Measurements from ENCODE around the gene MT1A.

The MT1A gene

DNA sequence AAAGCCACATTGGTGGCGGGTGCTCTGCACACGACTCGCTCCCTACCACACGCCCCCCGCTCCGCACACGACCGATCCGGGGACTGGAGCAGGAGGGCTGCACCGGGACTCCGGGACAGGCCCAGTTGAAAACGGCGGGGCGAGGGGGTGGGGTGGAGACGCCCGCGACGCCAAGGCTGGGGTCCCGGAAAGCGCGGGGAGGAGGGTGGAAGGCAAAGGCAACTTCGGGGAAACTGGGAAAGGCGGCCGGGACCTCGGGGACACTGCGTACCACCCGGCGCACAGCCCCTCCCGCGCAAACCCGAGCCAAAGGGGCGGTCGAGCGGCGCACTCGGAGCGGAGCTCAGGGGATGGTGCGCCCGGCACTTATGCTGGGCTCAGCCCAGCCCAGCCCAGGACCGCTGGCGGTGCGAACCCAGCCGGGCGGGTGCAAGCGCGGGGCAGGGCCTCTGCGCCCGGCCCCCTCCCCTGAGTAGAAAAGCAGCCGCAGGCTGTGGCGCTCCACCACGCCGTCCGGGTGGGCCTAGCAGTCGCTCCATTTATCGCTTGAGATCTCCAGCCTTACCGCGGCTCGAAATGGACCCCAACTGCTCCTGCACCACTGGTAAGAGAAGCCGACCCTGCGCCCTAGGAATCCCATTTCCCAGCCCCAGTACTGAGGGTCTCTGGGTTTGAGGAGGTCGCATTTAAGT, 6.2 kb upstream of the MT1A start, which contains the start of gene MT1M:
Gene MT1M, plus strand, starts transcription at position 504 of the 692 bp plus-strand sequence. Its CDS starts 73 bp downstream, at position 577.
- DNase-seq: no peak

DNA sequence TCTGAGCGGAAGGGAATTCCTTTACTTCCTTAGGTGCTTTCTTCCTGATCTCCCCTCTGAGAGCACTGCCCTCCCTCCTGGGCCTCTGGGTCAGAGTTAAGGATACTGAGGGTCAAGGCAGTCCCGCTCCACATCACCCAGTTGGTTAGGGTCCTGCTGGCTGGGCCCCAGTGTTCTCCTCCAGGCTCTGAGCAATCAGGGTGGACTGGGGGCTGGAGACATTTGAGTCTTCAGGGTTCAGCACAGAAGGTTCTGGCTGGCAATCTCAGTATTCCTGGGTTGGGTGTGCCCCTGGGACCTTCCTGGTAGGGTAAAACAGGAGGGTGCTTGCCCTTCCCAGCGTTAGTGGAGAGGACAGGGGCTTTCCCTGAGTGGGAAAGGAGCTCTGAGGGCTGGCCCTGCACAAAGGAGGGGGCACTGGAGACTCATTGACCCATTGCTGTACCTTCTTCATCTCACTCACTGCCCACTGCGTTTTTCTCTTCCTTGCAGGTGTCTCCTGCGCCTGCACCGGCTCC, 5.6 kb upstream of the MT1A start:
- DNase-seq: no peak

DNA sequence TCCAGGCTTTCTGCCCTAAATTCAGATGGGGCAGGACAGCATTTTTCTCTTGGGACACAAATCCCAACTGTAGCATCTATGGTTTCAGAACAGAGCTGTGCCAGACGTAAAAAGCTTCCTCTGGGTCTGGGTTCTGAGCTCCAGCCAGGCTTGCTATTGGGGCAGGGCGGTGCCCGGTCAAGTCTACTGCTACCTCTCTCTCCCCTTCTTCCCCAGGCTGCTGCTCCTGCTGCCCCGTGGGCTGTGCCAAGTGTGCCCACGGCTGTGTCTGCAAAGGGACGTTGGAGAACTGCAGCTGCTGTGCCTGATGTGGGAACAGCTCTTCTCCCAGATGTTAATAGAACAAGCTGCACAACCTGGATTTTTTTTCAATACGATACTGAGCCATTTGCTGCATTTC, 4.9 kb upstream of the MT1A start:
- no peak for DNase-seq

DNA sequence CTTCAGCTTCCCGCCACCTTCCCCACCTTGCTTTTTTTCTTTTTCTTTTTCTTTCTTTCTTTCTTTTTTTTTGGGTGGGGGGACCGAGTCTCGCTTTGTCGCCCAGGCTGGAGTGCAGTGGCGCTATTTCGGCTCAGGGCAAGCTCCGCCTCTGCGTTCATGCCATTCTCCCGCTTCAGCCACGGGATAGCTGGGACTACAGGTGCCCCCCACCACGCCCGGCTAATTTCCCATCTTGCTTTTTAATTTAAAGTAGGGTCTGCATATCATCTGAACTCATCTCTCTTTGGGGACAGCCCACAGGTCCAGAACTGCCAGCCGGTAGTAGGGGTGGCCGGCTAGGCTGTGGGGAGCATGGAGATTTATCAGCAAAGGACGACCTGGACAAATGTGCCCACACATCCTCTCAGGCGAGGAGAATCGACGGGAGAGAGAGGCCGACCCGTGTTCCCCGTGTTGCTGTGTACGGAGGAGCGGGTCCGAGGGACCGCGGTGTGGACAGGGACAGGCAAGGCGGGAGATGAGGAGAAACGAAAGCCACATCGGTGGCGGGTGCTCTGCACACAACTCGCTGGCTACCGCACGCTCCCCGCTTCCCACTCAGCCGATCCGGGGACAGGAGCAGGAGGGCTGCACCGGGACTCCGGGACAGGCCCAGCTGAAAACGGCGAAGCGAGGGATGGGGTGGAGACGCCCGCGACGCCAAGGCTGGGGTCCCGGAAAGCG, 3.6 kb upstream of the MT1A start:
- DNase-seq: no peak

DNA sequence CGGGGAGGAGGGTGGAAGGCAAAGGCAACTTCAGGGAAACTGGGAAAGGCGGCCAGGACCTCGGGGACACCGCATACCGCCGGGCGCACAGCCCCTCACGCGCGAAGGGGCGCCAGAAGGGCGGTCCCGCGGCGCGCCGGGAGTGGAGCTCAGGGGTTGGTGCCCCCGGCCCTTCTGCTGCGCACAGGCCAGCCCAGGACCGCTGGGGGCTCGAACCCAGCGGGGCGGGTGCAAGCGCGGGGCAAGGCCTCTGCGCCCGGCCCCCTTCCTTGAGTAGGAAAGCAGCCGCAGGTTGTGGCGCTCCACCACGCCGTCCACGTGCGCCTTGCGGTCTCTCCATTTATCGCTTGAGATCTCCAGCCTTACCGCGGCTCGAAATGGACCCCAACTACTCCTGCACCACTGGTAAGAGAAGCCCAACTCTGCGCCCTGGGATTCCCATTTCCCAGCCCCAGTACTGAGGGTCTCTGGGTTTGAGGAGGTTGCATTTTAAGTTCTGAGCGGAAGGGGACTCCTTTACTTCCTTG, 3.0 kb upstream of the MT1A start:
- DNase-seq: no peak

DNA sequence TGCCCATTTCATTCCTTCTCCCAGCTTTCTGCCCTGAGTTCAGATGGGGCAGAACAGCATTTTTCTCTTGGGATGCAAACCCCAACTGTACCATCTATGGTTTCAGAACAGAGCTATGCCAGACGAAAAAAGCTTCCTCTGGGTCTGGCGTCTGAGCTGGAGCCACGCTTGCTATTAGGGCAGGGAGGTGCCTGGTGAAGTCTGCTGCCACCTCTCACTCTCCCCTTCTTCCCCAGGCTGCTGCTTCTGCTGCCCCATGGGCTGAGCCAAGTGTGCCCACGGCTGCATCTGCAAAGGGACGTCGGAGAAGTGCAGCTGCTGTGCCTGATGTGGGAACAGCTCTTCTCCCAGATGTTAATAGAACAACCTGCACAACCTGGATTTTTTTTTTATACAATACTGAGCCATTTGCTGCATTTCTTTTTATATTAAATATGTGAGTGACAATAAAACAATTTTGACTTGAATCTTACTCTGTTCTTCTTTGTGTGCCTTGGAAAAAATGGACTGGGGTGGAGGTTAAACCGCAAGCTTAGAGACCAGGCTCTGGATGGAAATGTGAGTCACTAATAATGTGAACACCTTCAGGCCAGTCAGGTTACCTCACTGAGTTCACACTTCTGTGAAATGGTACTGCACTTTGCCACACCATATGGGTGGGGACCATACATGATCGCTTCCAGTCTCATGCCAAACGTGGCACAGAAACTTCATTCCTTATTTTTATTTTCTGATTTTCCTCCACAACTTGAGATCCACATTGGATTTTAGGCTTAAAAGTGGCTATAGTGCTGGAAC, 1.7 kb upstream of the MT1A start:
- no peak for DNase-seq

DNA sequence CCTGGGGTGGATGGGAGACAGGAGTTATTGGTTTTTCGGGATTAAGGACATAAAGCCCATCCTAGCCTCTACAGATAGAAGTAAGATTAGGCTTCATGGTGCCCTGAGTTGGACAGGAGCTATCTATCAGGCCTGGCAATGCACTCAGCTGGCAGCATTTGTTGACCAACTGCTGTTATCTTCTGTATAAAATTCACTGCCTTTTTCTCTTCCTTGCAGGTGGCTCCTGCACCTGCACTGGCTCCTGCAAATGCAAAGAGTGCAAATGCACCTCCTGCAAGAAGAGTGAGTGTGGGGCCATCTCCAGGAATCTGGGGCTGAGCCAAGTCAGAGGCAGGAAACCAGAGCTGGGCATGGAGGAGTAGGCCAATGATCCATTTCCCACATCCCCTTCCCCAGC, 579 bp downstream of the MT1A start:
- DNase-seq: no peak

DNA sequence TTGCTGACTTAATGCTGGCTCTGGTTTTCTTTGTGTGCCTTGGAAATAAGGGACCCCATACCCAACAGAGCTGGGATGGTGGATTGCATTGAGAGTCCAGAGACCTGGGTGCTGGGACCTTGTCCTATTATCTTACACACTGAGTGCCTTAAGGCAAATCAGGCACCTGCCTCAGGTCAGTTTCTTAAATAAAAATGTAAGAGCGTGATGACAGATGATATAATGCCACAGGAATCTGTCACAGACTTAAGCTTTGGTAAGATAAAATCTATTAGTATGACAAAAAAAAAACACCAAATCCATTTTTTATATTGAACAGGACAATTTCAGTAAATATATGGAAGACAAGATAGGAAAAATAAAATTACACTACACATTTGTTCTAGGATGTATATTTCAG, 1.6 kb downstream of the MT1A start:
- no peak for DNase-seq

DNA sequence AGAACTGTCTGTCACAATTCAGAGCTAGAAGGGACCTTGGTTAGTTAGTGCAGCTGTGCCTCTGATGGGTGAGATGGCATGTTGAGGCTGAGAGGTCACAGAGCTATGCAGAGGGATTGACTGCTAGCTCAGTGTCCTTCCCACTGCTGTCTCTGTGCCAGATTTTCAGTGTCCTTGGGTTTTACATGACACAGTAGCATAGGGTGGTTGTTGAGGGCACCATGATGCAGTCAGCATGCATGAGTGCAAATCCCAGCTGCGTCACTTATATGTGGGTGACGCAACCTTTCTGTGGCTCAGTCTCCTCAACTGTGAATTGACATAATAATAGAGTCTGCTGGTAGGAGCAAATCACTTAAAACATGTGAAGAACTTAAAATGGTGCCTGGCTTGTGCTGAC, 2.7 kb downstream of the MT1A start:
- no peak for DNase-seq

DNA sequence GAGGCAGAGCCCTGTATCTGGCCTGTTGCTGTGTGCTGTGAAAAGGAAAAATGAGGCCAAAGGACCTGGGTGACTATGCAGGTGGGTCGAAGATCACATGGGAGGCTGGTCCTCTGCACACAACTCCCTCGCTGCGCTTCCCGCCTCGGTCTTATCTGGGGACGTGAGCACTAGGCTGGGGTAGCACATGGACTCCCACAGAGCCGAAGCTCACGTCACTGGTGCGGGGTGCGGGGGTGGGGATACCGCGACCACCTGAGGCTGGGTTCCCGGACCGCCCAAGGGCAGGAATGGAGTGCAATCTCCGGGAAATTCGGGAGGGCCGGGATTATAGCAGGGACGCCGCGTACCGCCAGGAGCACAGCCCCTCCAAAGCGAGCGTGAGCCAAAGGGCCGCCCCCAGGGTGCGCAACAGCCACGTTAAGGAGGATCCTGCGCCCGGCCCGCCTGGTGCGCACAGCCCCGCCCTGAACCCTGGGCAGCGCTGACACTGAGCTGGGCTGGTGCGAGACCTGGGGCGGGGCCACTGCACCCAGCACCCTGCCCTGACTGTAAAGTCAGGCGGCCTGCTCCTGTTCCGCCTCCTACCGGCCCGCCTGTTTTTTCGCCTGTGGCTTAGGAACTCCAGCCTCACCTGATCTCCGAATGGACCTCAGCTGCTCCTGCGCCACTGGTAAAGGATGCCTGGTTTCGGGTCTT, 4.8 kb downstream of the MT1A start:
- peak; percentile 81 for DNase-seq

DNA sequence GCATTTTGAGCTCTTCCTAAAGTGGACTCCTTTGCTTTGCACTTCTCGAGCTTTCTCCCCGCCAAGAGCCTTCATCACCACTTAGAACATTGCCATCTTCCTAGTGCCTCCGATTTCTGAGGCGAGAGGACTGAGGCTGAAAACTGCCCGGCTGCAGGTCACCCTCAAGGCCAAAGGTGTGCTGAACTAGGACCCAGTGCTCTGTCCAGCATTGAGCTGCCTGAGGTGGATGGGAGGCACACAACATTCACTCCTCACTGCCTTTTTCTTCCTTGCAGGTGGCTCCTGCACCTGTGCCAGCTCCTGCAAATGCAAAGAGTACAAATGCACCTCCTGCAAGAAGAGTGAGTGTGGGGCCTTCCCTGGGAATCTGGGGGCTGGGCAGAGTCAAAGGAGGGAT, 5.4 kb downstream of the MT1A start:
- DNase-seq: no peak

DNA sequence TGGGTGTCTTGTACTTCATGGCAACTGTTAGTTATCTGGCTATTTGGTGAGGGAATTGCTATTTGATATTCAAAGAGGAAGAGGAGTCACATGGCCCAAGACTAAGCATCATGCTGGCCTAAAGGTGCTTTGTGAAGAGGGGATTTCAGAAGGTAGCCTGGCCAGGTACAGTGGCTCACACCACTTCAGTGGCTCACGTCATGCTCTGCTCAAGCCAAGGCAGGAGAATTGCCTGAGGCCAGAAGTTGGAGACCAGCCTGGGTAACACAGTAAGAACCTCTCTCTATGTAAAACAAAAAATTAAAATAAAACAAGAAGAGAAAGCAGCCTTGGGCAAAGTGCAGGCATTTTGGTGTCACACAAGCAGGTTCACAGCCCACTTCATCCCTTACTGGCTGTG, 6.8 kb downstream of the MT1A start:
- DNase-seq: no peak

DNA sequence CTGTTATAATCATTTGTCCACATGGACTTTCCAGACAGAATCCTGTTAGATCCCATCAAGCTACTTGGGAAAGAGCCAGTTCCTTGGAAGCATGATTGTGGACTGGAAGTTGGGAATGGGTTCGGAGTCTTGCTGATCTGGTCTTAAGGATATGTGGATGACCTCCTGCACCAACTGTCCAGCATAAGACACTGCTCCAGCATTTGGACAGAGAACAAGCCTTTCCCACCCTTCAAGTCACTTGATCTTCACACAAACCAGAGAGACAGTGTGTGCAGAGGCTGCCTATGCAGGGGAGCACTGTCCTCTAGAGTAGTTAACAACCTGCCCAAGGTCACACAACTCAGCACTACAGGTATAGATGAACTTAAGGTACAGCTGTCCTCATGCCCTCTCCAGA, 7.4 kb downstream of the MT1A start:
- DNase-seq: no peak

DNA sequence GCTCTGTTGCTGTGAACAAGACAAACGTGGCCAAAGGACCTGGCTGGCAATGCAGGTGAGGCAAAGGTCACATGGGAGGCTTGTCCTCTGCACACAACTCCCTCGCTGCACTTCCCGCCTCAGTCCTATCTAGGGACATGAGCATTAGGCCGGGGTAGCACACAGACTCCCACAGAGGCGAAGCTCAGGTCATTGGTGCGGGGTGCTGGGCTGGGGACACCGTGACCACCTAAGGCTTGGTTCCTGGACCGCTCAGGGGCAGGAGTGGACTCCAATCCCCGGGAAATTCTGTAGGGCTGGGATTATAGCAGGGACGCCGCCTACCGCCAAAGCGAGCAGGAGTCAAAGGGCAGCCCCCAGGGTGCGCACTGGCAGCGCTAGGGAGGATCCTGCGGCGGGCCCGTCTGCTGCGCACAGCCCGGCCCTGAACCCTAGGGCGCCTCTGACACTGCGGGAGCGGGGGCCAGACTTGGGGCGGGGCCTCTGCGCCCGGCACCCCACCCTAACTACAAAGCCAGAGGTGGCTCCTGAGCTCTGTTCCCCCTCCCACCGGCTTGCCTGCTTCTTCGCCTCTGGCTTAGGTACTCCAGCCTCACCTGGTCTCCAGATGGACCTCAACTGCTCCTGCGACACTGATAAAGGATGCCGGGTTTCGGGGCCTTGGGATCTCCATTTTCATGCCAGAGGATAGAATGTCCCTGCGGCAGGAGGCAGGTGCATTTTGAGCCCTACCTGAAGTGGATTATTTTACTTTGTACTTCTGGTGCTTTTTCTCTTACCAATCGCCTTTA, 9.4 kb downstream of the MT1A start:
- no peak for DNase-seq

DNA sequence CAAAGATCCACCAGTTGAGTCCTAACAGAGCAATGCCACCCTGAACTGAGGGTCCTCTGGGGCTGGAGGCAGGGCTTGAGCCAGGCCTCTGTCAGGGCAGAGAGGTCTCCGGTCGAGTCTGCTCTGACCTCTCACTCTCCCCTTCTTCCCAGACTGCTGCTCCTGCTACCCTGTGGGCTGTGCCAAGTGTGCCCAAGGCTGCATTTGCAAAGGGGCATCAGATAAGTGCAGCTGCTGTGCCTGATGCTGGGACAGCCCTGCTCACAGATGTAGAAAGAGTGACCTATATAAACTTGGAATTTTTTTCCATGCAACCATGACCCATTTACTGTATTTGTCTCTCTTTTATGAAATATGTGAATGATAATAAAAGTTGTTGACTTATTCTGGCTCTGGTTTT, 10.8 kb downstream of the MT1A start:
- no peak for DNase-seq

DNA sequence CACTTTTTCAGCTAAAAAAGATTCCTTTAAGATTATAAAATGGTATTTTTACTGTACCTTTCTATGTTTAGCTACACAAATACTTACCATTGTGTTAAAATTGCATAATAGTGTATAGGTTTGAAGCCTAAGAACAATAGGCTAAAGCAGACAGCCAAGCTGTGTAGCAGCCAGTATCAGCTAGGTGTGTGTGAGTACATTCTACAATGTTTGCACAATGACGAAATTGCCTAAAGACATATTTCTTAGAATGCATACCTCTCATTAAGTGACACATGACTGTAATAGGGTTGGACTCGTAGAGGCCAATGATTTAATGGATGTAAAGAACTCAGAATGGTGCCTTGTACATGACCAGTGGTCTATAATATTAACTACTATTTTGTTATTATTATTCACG, 11.4 kb downstream of the MT1A start:
- DNase-seq: no peak

DNA sequence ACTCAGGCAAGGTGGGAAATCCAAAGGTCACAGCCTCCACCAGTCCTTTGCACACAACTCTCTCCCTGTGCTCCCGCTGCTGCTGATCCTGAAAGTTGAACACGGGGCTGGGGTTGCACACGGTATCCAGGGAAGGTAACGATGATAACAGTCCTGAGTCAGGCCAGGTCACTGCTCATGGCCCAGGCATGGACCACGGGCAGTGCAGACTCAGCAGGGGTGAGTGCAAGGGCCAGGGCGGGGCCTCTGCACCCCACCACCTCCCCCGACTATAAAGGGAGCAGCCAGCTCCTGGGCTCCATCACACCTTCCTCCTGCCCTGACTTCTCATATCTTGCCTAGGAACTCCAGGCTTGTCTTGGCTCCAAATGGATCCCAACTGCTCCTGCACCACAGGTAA, 13.1 kb downstream of the MT1A start, which contains the start of gene MT1B:
Gene MT1B, plus strand, starts transcription at position 301 of the 400 bp plus-strand sequence. Its CDS starts 68 bp downstream, at position 369.
- no peak for DNase-seq

DNA sequence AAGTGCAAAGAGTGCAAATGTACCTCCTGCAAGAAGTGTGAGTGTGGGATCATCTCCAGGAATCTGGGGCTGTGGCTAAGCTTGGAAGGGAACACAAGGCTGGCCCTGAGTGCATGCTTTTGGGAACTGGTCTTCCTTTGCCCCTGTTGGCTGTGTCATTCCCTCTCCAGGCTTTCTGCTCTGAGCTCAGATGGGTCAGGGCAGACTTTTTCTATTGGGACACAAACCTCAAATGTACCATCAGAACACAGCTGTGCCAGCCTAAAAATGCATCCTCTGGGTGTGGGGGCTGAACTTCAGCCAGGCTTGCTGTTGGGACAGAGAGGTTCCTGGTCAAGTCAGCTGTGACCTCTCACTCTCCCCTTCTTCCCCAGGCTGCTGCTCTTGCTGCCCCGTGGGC, 14.1 kb downstream of the MT1A start:
- no peak for DNase-seq

DNA sequence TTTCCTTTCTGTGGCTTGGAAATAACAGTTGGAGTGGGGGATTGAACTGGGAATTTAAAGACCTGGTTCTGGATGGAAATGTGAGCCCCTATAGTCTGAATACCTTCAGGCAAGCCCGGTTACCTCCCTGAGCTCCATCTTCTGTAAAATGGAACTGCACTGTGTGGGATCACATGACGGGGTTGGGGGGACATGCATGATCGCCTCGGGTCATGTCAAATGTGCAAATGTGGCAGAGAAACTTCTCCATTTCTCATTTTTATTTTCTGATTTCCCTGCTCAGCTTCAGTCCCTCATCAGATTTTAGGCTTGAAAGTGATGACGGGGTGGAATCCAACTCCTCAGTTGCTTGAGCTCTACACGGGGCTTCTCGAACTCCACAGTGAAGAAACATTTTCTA, 14.8 kb downstream of the MT1A start:
- DNase-seq: no peak

DNA sequence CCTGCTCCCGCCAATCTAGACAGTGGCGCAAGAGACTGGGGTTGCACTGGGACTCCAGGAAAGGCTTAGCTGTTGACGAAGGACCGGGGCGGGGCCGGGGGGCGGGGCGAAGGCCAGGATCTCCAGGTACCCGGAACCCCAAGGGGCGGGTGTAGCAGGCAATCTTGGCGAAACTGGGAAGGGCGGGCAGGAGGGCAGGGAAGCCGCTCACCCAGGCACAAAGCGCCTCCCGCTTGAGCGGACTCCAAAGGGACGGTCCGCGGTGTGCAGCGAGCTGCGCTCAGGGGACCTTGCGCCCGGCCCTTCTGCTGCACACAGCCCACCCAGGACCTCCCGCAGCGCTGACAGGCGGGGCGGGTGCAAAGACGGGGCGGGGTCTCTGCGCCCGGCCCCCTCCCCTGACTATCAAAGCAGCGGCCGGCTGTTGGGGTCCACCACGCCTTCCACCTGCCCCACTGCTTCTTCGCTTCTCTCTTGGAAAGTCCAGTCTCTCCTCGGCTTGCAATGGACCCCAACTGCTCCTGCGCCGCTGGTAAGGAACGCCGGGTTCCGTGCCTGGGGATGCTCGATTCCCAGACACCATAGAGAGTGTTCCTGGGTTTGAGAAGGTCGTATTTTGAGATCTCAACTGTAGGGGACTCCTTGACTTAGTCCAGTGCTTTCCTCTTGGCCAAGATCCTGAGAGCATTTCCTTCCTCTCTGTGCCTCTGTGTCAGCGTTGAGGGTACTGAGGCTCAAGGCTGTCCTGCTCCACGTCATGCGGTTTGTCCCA, 19.3 kb downstream of the MT1A start, which contains the start of gene MT1F:
Gene MT1F, plus strand, starts transcription at position 405 of the 772 bp plus-strand sequence. Its CDS starts 100 bp downstream, at position 505.
- DNase-seq: peak; percentile 72

All from CD4-positive, alpha-beta T cell treated with Interleukin-21 for 1 hour (primary cell).